DLD1 (cell line): ENCODE measurements around the gene NKIRAS2.
"Not testable (repeated sequence)": the region's sequence is repeated elsewhere in the genome, so short reads cannot be mapped to it uniquely, and the experiment has no call there.

Source experiments
- in situ Hi-C: cut with HindIII; loops from 2 replicates; pipeline ENCODE4 v1.10.0; 2017; ENCODE audit warnings: low sequenced_read_pairs

Gene NKIRAS2

DNA sequence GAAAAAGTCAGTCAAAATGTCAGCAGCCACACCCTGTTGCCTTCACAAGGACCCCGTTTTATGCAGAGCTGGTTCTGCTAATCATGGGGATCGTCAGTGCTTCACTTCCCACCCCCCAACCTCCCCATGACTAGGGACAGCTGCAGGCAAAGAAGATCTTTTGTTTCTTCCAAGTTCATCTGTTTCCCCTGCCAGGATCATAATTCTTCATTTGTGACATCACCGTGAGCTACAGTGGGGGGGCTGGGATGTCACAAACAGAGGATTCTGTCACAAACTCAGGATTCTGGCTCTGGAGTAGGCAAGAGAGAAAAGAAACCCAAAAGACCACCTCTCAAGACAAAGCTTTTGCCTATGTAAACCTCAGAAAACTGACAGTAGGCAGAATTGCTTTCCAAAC, 27.3 kb upstream of the NKIRAS2 start:
- in situ Hi-C loops: no loop called here

DNA sequence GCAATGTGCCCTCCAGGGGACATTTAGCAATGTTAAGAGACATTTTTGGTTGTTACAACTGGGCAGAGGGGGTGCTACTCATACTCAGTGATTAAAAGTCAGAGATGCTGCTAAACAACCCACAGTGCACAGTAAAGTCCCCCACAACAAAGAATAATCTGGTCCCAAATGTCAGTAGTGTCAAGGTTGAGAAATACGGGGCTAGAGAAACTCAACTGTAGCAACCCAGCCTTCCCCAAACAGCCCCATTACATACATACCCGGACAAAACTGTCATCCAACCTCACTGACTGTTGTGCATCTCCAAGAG, 23.1 kb upstream of the NKIRAS2 start:
- in situ Hi-C loops: no loop called here

DNA sequence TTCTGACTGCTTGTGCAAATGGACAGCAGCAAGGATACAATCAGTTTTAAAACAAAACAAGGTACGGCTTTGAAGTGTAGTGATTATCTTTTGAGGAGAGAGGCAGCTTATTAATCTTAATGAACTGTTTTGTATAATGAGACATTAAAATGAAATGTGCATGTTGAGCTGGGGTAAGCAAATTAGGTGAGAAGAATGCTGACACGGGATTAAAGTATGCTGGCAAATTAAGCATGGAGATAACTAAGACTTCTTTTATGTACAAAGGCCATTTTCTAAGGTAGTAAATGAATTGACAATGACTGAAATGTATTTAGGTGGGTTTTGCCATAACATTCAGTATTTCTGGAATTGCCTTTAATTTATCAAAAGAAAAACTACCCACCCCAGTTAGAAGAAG, 21.4 kb upstream of the NKIRAS2 start:
- in situ Hi-C loops: no loop called here

- in situ Hi-C loops: no loop called here
Measured at GRCh38 chr17:42000413-42001133, 19.3 kb upstream of the NKIRAS2 start.

GRCh38 chr17:42001729-42002128, 18.2 kb upstream of the NKIRAS2 start:
- in situ Hi-C loops: no loop called here

- in situ Hi-C loops: no loop called here
Measured at GRCh38 chr17:42002175-42002791, 17.6 kb upstream of the NKIRAS2 start.

DNA sequence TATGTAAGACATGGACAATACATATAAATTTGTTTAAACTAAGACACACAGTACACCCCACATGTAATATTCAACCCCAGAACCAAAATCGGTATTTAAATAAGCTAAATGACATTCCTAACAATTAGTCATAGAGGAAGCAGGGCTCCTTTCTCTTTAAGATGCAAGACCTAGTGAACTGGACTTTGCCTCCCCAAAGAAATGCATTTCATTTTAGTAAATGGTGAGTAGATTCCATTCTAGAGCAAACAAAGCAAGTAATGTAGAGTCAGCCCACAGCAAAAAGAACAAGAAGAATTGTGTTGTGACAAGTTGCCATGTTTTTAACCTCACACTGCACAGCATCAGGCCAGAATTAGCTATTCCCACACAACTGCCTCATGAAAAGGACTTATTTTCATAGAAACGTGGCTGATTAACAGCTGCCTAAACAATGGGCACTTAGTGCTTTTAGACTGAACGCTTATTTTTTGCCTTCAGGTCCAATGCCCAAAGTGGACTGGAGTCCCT, 17.0 kb upstream of the NKIRAS2 start:
- in situ Hi-C loops: no loop called here

- in situ Hi-C loops: no loop called here
Measured at GRCh38 chr17:42005166-42005565, 14.7 kb upstream of the NKIRAS2 start.

GRCh38 chr17:42009170-42009569, 10.7 kb upstream of the NKIRAS2 start:
- in situ Hi-C loops: no loop called here

DNA sequence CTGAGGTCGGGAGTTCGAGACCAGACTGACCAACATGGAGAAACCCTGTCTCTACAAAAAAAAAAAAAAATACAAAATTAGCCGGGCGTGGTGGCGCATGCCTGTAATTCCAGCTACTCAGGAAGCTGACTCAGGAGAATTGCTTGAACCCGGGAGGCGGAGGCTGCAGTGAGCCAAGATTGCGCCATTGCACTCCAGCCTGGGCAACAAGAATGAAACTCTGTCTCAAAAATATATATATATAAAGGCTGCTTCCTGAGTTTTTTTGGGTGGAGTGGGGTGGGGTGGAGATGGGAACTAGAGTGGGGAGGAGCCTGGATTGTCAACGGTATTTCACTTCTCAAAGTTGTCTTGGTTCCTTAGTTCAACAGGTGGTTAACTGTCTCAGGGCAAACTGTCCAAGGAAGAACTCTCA, 9.6 kb upstream of the NKIRAS2 start:
- in situ Hi-C loops: not testable (repeated sequence)

- in situ Hi-C loops: no loop called here
Measured at GRCh38 chr17:42010898-42011516, 8.9 kb upstream of the NKIRAS2 start.

GRCh38 chr17:42012363-42012762, 7.5 kb upstream of the NKIRAS2 start:
- in situ Hi-C loops: not testable (repeated sequence)

GRCh38 chr17:42013740-42014139, 6.2 kb upstream of the NKIRAS2 start:
- in situ Hi-C loops: not testable (repeated sequence)

GRCh38 chr17:42016411-42016831, 3.5 kb upstream of the NKIRAS2 start:
- in situ Hi-C loops: no loop called here

DNA sequence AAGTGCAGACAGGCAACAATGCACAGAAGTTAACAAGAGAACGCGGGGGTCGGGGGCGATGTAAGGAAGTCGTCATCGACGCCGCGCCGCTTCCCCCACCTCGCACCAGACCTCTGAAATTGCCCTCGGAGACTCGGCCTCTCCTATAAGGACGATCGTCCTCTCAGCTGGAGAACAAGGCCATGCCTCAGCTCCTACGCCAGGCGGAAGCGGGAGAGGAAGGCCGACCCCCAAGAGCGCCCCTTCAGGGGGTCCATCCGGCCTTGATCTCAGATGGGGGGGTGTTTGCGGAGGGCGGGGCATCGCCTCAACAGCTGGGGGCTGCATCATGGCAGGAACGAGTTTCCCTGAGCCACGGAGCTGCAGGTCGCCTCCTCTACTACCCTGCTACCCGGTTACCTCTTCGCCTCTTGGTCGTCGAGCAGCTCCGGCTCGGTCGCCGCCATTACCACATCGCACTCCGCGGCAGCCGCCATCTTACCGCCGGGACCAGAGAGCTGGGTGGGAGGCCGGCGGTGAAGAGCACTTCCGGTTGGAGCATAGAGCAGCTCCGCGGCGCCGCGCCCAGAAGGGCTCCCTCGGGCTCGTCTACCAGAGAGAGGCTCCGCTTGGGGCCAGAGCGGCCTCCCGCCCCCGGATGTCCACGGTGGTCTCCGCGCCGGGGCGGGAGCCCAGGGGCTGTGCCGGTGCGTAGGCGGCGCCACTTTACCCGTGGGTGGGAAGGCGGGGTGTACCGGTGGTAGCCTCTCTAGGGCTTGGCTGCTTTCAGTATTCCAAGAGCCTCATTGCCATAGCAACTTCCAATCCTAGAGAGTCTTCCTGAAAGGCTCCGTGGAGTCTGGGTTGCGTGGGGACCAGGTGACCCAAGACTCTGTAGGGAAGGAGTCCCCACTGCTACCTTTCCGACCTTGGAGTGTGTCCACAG, 2.7 kb upstream of the NKIRAS2 start, which contains the start of gene DNAJC7:
DNAJC7 (minus strand) TSS at position 499 of the 925 bp plus-strand sequence; CDS start at position 476, 23 bp downstream.
- in situ Hi-C loops: no loop called here

GRCh38 chr17:42017866-42018200, 2.1 kb upstream of the NKIRAS2 start:
- in situ Hi-C loops: no loop called here

- in situ Hi-C loops: no loop called here
Measured at GRCh38 chr17:42018339-42018738, 1.6 kb upstream of the NKIRAS2 start.

DNA sequence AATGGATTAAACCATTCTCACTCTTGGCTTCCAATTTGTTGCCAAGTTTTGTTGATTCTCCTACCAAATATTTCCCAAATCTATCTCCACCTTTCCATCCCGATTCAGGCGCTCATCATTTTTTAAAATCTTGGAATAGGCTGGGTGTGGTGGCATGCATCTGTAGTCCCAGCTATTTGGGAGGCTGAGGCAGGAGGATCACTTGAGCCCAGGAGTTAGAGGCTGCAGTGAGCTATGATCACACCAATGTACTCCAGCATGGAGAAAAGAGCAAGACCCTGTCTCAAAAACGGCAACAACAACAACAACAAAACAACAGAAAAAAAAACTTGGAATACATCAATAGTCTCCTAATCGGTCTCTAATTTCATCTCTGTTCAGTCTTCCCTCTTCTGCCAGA, 902 bp upstream of the NKIRAS2 start:
- in situ Hi-C loops: no loop called here

DNA sequence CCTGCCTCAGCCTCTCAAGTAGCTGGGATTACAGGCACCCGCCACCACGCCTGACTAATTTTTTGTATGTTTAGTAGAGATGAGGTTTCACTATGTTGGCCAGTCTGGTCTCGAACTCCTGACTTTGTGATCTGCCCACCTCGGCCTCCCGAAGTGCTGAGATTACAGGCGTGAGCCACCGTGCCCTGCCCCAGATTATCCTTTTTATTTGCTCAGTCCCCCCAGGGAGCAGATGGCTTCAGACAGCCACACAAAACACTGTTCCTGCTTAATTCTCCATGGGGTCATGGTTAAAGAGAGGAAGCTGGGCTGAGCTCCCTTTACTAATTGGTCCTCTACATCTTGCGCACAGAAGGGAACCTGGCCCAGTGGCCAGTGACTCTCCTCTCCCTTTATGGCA, 955 bp downstream of the NKIRAS2 start:
- in situ Hi-C loops: not testable (repeated sequence)

DNA sequence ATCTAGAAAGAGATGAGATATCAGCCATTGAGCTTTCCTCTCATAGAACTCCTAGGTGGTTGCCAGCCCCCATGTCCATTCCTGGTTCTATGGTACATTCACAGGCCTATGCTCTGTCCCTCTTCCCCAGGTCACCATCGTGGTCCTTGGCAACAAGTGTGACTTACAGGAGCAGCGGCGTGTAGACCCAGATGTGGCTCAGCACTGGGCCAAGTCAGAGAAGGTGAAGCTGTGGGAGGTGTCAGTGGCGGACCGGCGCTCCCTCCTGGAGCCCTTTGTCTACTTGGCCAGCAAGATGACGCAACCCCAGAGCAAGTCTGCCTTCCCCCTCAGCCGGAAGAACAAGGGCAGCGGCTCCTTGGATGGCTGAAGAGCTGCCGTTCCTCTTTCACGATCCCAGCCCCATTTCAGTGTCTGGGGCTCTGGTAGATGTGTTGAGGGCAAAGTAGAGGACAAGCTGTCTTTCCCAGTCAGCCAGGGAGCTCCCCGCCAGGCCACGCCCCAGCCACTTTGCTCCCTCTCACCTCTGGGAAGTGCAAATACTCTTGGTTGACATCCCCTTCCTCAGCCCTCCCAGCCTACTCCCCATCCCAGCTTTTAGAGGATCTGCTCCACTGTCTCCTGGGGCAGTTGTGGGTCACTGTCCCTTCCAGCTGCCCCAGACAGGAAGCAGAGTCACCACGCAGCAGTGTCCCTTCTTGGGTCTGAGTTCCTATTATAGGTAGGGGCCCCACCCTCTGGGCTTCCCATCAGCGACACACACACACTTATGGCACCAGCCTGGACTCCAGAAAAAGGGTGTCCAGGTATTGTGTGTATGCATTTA, 3.8 kb downstream of the NKIRAS2 start:
- in situ Hi-C loops: no loop called here
